ENCODE measurements around the gene PROP1. TPM values are rescaled to one million over a fixed set of nuclear protein-coding genes. Genes with fewer than 3 reads are reported as not detected.

PROP1 gene
- total RNA-seq, 2 experiments from 2014 or later, result not detected

Other genes starting within 250 kb of the PROP1 start
- 10 to 100 TPM; 27.0 to 27.3 TPM for gene FAM153A, start 213.3 kb downstream of the PROP1 start, total RNA-seq
- gene N4BP3, start 117.3 kb upstream of the PROP1 start, total RNA-seq, result 10 to 100 TPM; 12.3 to 12.9 TPM
- 10 to 100 TPM; 26.2 to 26.7 TPM for gene RMND5B, start 134.8 kb upstream of the PROP1 start, total RNA-seq
- 100 to 1,000 TPM; 349 to 354 TPM for gene NHP2, start 157.6 kb upstream of the PROP1 start, total RNA-seq
- gene GMCL2, start 191.1 kb upstream of the PROP1 start, total RNA-seq, result not detected
- 100 to 1,000 TPM; 599 to 600 TPM for gene HNRNPAB, start 208.3 kb upstream of the PROP1 start, total RNA-seq
- 10 to 100 TPM; 47.4 to 54.8 TPM for gene PHYKPL, start 236.6 kb upstream of the PROP1 start, total RNA-seq

All from activated naive CD8-positive, alpha-beta T cell treated with anti-CD3 and anti-CD28 coated beads for 36 hours (primary cell).